CD4-positive, alpha-beta T cell (primary cell): ENCODE results near the gene ITK. TPM values are rescaled to one million over a fixed set of nuclear protein-coding genes. Genes with fewer than 3 reads are reported as not detected.
"Not testable (repeated sequence)": the region's sequence is repeated elsewhere in the genome, so short reads cannot be mapped to it uniquely, and the experiment has no call there.

Source experiments
- ATAC-seq: fragments of 200-7000 bp; cut with Tn5 transposase; one replicate; pipeline ENCODE4 v1.10.0; 2022; ENCODE audit warnings: mild to moderate bottlenecking; ENCODE audit not compliant: poor library complexity
- CTCF ChIA-PET: fragments of 350-600 bp; sonication (Branson Sonifier 250); formaldehyde crosslinking; loops from one replicate; lab custom pipeline; 2021; ENCODE audit warnings: antibody characterized with exemption, inconsistent platforms; lab: Charles Lee
- POLR2A ChIA-PET: fragments of 350-600 bp; sonication (Branson Sonifier 250); formaldehyde crosslinking; loops from one replicate; lab custom pipeline; 2021; ENCODE audit warnings: antibody characterized with exemption, inconsistent platforms; lab: Charles Lee
- DNase-seq, 14 experiments: peaks; one replicate each; pipeline ENCODE4 v3.0.0-alpha.2; 2013 to 2020; ENCODE audit warnings: mixed read lengths in 2 of 14
- H3K27ac ChIP-seq, 2 donors: one replicate each; pipeline versions ENCODE4 v1.5.1 to v1.7.0; 2013; ENCODE audit warnings: low read length in 2 of 2, low read depth in 1 of 2, mild to moderate bottlenecking in 1 of 2
- H3K27me3 ChIP-seq, 2 experiments: 1 replicate in 1 of 2; 2 replicates in 1 of 2; pipeline versions ENCODE4 v1.6.1 to v1.7.0; 2013; ENCODE audit warnings: low read length in 2 of 2, control low read depth in 1 of 2, mild to moderate bottlenecking in 1 of 2, moderate library complexity in 1 of 2; ENCODE audit not compliant: insufficient read depth in 2 of 2, control insufficient read depth in 1 of 2
- H3K36me3 ChIP-seq: one replicate; pipeline ENCODE4 v1.6.1; 2013; ENCODE audit warnings: low read length, control low read depth; ENCODE audit not compliant: insufficient read depth
- H3K4me1 ChIP-seq: one replicate; pipeline ENCODE4 v1.6.1; 2013; ENCODE audit warnings: low read length, control low read depth; ENCODE audit not compliant: insufficient read depth
- H3K4me3 ChIP-seq: one replicate; pipeline ENCODE4 v1.5.1; 2013; ENCODE audit warnings: mild to moderate bottlenecking, low read length, moderate library complexity
- H3K9me3 ChIP-seq, 2 experiments: 1 replicate in 1 of 2; 2 replicates in 1 of 2; pipeline versions ENCODE4 v1.6.1 to v1.7.0; 2013; ENCODE audit warnings: low read length in 2 of 2, mild to moderate bottlenecking in 2 of 2, control low read depth in 1 of 2, moderate library complexity in 1 of 2; ENCODE audit not compliant: control insufficient read depth in 1 of 2, insufficient read depth in 1 of 2
- H3K27ac Mint-ChIP-seq: one replicate; pipeline ENCODE4 v1.8.0; 2020; ENCODE audit warnings: mixed read lengths
- H3K27me3 Mint-ChIP-seq: one replicate; pipeline ENCODE4 v1.8.0; 2021; ENCODE audit warnings: mixed read lengths
- H3K36me3 Mint-ChIP-seq: one replicate; pipeline ENCODE4 v1.8.0; 2021; ENCODE audit warnings: low read depth, mixed read lengths
- H3K4me1 Mint-ChIP-seq: one replicate; pipeline ENCODE4 v1.8.0; 2021; ENCODE audit warnings: low read depth, mixed read lengths
- H3K4me3 Mint-ChIP-seq: one replicate; pipeline ENCODE4 v1.8.0; 2020; ENCODE audit warnings: mild to moderate bottlenecking, mixed read lengths
- H3K9me3 Mint-ChIP-seq: one replicate; pipeline ENCODE4 v1.8.0; 2020; ENCODE audit warnings: mixed read lengths
- CTCF ChIP-seq: fragments of 200-600 bp; IDR thresholded peaks from one replicate; pipeline ENCODE4 v1.8.0; 2022; ENCODE audit warnings: antibody characterized with exemption, mild to moderate bottlenecking
- intact Hi-C, 2 experiments: fragments of 100-400 bp; cut with DNase I in 1 of 2; cut with micrococcal nuclease in 1 of 2; formaldehyde crosslinking; loops; one replicate each; pipeline versions ENCODE4 v1.15.1 to v1.9.0; 2023 to 2025; cut with DNase I, micrococcal nuclease
- total RNA-seq, 174 experiments: library from RNA in 2 of 174; stranded (reverse) in 2 of 174; gene quantifications; one replicate each; pipeline ENCODE4 v1.2.3 and lab custom pipeline; 2021 to 2026

ITK gene
- total RNA-seq, 2 experiments from 2014 or later, result 289 to 292 TPM

- peaks cover 6% of the 10 kb centered on the region for H3K9me3 Mint-ChIP-seq
- Histone ChIP-seq H3K27ac (peak overlapping the region; percentile 73 to 83), H3K4me3 (peak overlapping the region; percentile 17), H3K9me3 (no peaks in the 10 kb centered on the region), H3K4me1 (peaks cover 86% of the 10 kb centered on the region), H3K27me3 (no peaks in the 10 kb centered on the region), H3K36me3 (peaks cover 71% of the 10 kb centered on the region)
- H3K27me3 Mint-ChIP-seq, result no peaks in the 10 kb centered on the region
- DNase-seq, result peak in 5 of 14 experiments; percentile 34 to 59 (median 56)
- TF ChIP-seq CTCF, result no peak
- intact Hi-C loops, result loop anchor here in 1 of 2 experiments (2.0 kb wide), 1 partner anchor 13 kb away; no protein-coding TSS in a partner anchor
- ATAC-seq, result peak; percentile 60
- peak overlapping the region; percentile 52 for H3K4me3 Mint-ChIP-seq
- CTCF ChIA-PET, result interaction anchor here (0.7 to 1.9 kb wide), 6 partner anchors 10 to 104 kb away, joined by 3 to 5 read pairs (median 4); no protein-coding TSS in a partner anchor
- peaks cover 96% of the 10 kb centered on the region for H3K36me3 Mint-ChIP-seq
- POLR2A ChIA-PET, result interaction anchor here (1.0 to 8.9 kb wide), 18 partner anchors 11 to 103 kb away, joined by 3 to 193 read pairs (median 8); partner anchors contain the start of genes CYFIP2, HAVCR2, ITK and MED7
- peaks cover 95% of the 10 kb centered on the region for H3K4me1 Mint-ChIP-seq
- H3K27ac Mint-ChIP-seq, result peak overlapping the region; percentile 96
These were observed 22.8 kb downstream of the ITK start for GRCh38 chr5:157203417-157203816.

- peak overlapping the region; percentile 73 to 83 for H3K27ac ChIP-seq
- intact Hi-C loops, result no loop called here
- H3K4me3 Mint-ChIP-seq, result peak overlapping the region; percentile 72
- peaks cover 86% of the 10 kb centered on the region for H3K4me1 ChIP-seq
- ATAC-seq, result peak; percentile 56
- H3K27ac Mint-ChIP-seq, result peak overlapping the region; percentile 96
- H3K27me3 ChIP-seq, result no peaks in the 10 kb centered on the region
- POLR2A ChIA-PET, result interaction anchor here (0.6 to 8.9 kb wide), 18 partner anchors 12 to 68 kb away, joined by 3 to 193 read pairs (median 8); partner anchors contain the start of genes CYFIP2, ITK and MED7
- CTCF ChIA-PET, result interaction anchor here (1.0 to 1.9 kb wide), 3 partner anchors 9 to 33 kb away, joined by 3 to 5 read pairs (median 4); no protein-coding TSS in a partner anchor
- H3K9me3 ChIP-seq, result no peaks in the 10 kb centered on the region
- DNase-seq, result peak in 4 of 14 experiments; percentile 46 to 80 (median 77)
- H3K4me3 ChIP-seq, result no peak overlapping the region
- H3K27me3 Mint-ChIP-seq, result no peaks in the 10 kb centered on the region
- H3K36me3 Mint-ChIP-seq, result peaks cover 95% of the 10 kb centered on the region
- TF ChIP-seq CTCF, result no peak
- peaks cover 75% of the 10 kb centered on the region for H3K36me3 ChIP-seq
- H3K4me1 Mint-ChIP-seq, result peaks cover 92% of the 10 kb centered on the region
- H3K9me3 Mint-ChIP-seq, result peaks cover 6% of the 10 kb centered on the region
These were observed 24.1 kb downstream of the ITK start for GRCh38 chr5:157204765-157205164.

GRCh38 chr5:157205708-157206107 is 25.1 kb downstream of the ITK start:
- Mint-ChIP-seq H3K9me3 (peaks cover 6% of the 10 kb centered on the region), H3K4me3 (peak overlapping the region; percentile 49), H3K36me3 (peaks cover 95% of the 10 kb centered on the region), H3K27ac (peak overlapping the region; percentile 90), H3K27me3 (no peaks in the 10 kb centered on the region), H3K4me1 (peaks cover 92% of the 10 kb centered on the region)
- CTCF ChIA-PET, result interaction anchor here (0.8 to 1.7 kb wide), 4 partner anchors 10 to 21 kb away, joined by 3 to 4 read pairs (median 4); no protein-coding TSS in a partner anchor
- no peak for ATAC-seq
- POLR2A ChIA-PET, result interaction anchor here (0.6 to 8.9 kb wide), 8 partner anchors 11 to 67 kb away, joined by 3 to 193 read pairs (median 19); partner anchors contain the start of genes ITK and MED7
- peaks cover 81% of the 10 kb centered on the region for H3K4me1 ChIP-seq
- no peaks in the 10 kb centered on the region for H3K27me3 ChIP-seq
- DNase-seq, result no peak
- no peak overlapping the region for H3K4me3 ChIP-seq
- peaks cover 75% of the 10 kb centered on the region for H3K36me3 ChIP-seq
- H3K27ac ChIP-seq, result peak overlapping the region in 1 of 2 donors; percentile 72
- intact Hi-C loops, result no loop called here
- TF ChIP-seq CTCF, result no peak
- H3K9me3 ChIP-seq, result no peaks in the 10 kb centered on the region

- Mint-ChIP-seq H3K27ac (peak overlapping the region; percentile 80), H3K36me3 (peaks cover 99% of the 10 kb centered on the region), H3K4me3 (peak overlapping the region; percentile 82), H3K4me1 (peaks cover 96% of the 10 kb centered on the region)
- H3K27me3 ChIP-seq, H3K4me3 ChIP-seq, H3K27me3 Mint-ChIP-seq, H3K9me3 Mint-ChIP-seq, intact Hi-C loops, CTCF ChIA-PET, H3K9me3 ChIP-seq: not testable (repeated sequence)
- POLR2A ChIA-PET, result interaction anchor here (1.2 to 8.9 kb wide), 2 partner anchors 11 to 18 kb away, joined by 4 to 193 read pairs; no protein-coding TSS in a partner anchor
- Histone ChIP-seq H3K36me3 (peaks cover 93% of the 10 kb centered on the region), H3K4me1 (peaks cover 87% of the 10 kb centered on the region), H3K27ac (peak overlapping the region; percentile 56 to 69)
- DNase-seq (peak in 3 of 14 experiments; percentile 60 to 74 (median 64)), ATAC-seq (peak; percentile 59)
These were observed 30.0 kb downstream of the ITK start for GRCh38 chr5:157210652-157211051.
